HEK293 (cell line): ENCODE data around the gene ZCCHC14.

ENCODE experiments used
- CTCF ChIA-PET: fragments of 350-600 bp; formaldehyde crosslinking; extraction: SDS; loops from one replicate; lab custom pipeline; 2021; ENCODE audit warnings: antibody characterized with exemption; lab: Yijun Ruan, JAX
- POLR2A ChIA-PET: fragments of 300-600 bp; formaldehyde crosslinking; extraction: SDS; loops from one replicate; lab custom pipeline; 2020; ENCODE audit warnings: antibody characterized with exemption, inconsistent platforms; lab: Yijun Ruan, JAX
- H3K27ac ChIP-seq: fragments of 200-500 bp; sonication (Bioruptor generic); 2 replicates; pipeline ENCODE4 v1.5.1; 2014; ENCODE audit warnings: low read depth, low read length, control low read depth, inconsistent platforms; ENCODE audit errors: extremely low read depth
- H3K36me3 ChIP-seq, 2 experiments: fragments of 200-500 bp in 1 of 2; sonication (Bioruptor generic) in 1 of 2; 1 replicate in 1 of 2; 2 replicates in 1 of 2; pipeline ENCODE4 v1.5.1; 2014 to 2017; ENCODE audit warnings: inconsistent platforms in 2 of 2, low read length in 2 of 2; ENCODE audit not compliant: control insufficient read depth in 2 of 2, insufficient read depth in 1 of 2
- H3K4me1 ChIP-seq: fragments of 200-500 bp; sonication (Bioruptor generic); 2 replicates; pipeline ENCODE4 v1.5.1; 2014; ENCODE audit warnings: mild to moderate bottlenecking, low read length, inconsistent platforms; ENCODE audit not compliant: control insufficient read depth, insufficient read depth
- H3K4me3 ChIP-seq: 2 replicates; pipeline ENCODE4 v1.5.1; 2011; ENCODE audit warnings: low read depth, mild to moderate bottlenecking, control low read depth, low read length, moderate library complexity
- H3K9me3 ChIP-seq: fragments of 200-500 bp; sonication (Bioruptor generic); 2 replicates; pipeline ENCODE4 v1.5.1; 2014; ENCODE audit warnings: low read depth, low read length, inconsistent platforms; ENCODE audit not compliant: control insufficient read depth, insufficient read depth
- KLF10 ChIP-seq: fragments of 450-650 bp; IDR thresholded peaks from 2 replicates; pipeline ENCODE4 v1.5.1; 2018; ENCODE audit warnings: missing biosample characterization, mild to moderate bottlenecking, missing genetic modification characterization
- TCF7L2 ChIP-seq: IDR thresholded peaks from 2 replicates; pipeline ENCODE4 v1.6.1; 2011; ENCODE audit warnings: low read depth, mild to moderate bottlenecking, inconsistent platforms, low read length, moderate library complexity, borderline replicate concordance
- ZNF274 ChIP-seq, 2 experiments: fragments of 200-500 bp in 1 of 2; fragments of 450-650 bp in 1 of 2; sonication (Bioruptor generic) in 1 of 2; formaldehyde crosslinking in 1 of 2; IDR thresholded peaks; 2 replicates each; pipeline versions ENCODE4 v1.5.1 to v1.6.1; 2014 to 2016; ENCODE audit warnings: borderline replicate concordance in 1 of 2, inconsistent platforms in 1 of 2, low read length in 1 of 2, missing biosample characterization in 1 of 2, missing genetic modification characterization in 1 of 2
- ZNF658 ChIP-seq: fragments of 450-650 bp; formaldehyde crosslinking; IDR thresholded peaks from 2 replicates; pipeline ENCODE4; 2016; ENCODE audit warnings: missing biosample characterization, missing genetic modification characterization
- ZNF670 ChIP-seq: fragments of 450-650 bp; formaldehyde crosslinking; IDR thresholded peaks from 2 replicates; pipeline ENCODE4 v1.5.1; 2016; ENCODE audit warnings: missing biosample characterization, missing genetic modification characterization, low read depth
- TF ChIP-seq, protein P1 (sequence below): fragments of 450-650 bp; formaldehyde crosslinking; IDR thresholded peaks from 2 replicates; pipeline ENCODE4 v1.5.1; 2016; ENCODE audit warnings: missing biosample characterization, missing genetic modification characterization
- TF ChIP-seq, protein P2 (sequence below): fragments of 450-650 bp; formaldehyde crosslinking; IDR thresholded peaks from 2 replicates; pipeline ENCODE4 v1.5.1; 2016; ENCODE audit warnings: missing biosample characterization, missing genetic modification characterization
- TF ChIP-seq, protein P3 (sequence below): fragments of 450-650 bp; formaldehyde crosslinking; IDR thresholded peaks from 2 replicates; pipeline ENCODE4 v1.5.1; 2016; ENCODE audit warnings: missing biosample characterization, missing genetic modification characterization
- TF ChIP-seq, protein P4 (sequence below): fragments of 450-650 bp; formaldehyde crosslinking; optimal IDR thresholded peaks from 2 replicates; pipeline ENCODE3; 2016; ENCODE audit warnings: missing biosample characterization, mild to moderate bottlenecking, missing genetic modification characterization
- TF ChIP-seq, protein P5 (sequence below): fragments of 450-650 bp; formaldehyde crosslinking; IDR thresholded peaks from 2 replicates; pipeline ENCODE4 v1.5.1; 2016; ENCODE audit warnings: missing biosample characterization, missing genetic modification characterization
- TF ChIP-seq, protein P6 (sequence below): fragments of 450-650 bp; formaldehyde crosslinking; IDR thresholded peaks from 2 replicates; pipeline ENCODE4 v1.5.1; 2017; ENCODE audit warnings: missing biosample characterization, missing genetic modification characterization
- TF ChIP-seq, protein P7 (sequence below): fragments of 450-650 bp; formaldehyde crosslinking; IDR thresholded peaks from 2 replicates; pipeline ENCODE4 v1.5.1; 2016; ENCODE audit warnings: missing biosample characterization, missing genetic modification characterization
- TF ChIP-seq, protein P8 (sequence below): fragments of 450-650 bp; formaldehyde crosslinking; IDR thresholded peaks from 2 replicates; pipeline ENCODE4 v1.5.1; 2016; ENCODE audit warnings: missing biosample characterization, missing genetic modification characterization, borderline replicate concordance

Gene ZCCHC14

DNA sequence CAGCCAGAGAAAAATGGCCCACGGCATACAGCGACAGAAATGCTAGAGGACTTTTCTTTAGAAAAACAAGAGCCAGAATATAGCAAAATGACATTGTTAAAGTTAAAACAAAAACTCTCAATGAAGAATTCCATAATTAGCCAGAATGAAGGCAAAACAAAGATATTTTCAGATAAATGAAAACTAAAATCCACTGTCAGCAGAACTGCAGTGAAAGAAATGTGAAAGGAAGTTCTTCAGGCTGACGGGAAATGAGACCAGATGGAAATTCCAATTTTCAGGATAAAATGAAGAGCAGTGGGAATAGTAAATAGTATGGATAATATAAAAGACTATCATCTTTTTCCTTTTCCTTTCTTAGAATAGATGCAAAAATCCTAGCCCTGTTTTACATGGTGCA lies 38.4 kb downstream of the ZCCHC14 start (continued):
- TF ChIP-seq, protein P1, sequence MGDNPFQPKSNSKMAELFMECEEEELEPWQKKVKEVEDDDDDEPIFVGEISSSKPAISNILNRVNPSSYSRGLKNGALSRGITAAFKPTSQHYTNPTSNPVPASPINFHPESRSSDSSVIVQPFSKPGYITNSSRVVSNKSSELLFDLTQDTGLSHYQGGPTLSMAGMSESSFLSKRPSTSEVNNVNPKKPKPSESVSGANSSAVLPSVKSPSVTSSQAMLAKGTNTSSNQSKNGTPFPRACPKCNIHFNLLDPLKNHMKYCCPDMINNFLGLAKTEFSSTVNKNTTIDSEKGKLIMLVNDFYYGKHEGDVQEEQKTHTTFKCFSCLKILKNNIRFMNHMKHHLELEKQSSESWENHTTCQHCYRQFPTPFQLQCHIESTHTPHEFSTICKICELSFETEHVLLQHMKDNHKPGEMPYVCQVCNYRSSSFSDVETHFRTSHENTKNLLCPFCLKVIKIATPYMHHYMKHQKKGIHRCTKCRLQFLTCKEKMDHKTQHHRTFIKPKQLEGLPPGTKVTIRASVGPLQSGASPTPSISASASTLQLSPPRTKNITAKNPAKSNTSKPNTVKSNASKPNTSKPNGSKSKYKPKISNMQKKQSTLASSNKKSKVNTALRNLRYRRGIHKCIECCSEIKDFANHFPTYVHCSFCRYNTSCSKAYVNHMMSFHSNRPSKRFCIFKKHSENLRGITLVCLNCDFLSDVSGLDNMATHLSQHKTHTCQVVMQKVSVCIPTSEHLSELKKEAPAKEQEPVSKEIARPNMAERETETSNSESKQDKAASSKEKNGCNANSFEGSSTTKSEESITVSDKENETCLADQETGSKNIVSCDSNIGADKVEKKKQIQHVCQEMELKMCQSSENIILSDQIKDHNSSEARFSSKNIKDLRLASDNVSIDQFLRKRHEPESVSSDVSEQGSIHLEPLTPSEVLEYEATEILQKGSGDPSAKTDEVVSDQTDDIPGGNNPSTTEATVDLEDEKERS (tag by site-specific recombination): no peak

DNA sequence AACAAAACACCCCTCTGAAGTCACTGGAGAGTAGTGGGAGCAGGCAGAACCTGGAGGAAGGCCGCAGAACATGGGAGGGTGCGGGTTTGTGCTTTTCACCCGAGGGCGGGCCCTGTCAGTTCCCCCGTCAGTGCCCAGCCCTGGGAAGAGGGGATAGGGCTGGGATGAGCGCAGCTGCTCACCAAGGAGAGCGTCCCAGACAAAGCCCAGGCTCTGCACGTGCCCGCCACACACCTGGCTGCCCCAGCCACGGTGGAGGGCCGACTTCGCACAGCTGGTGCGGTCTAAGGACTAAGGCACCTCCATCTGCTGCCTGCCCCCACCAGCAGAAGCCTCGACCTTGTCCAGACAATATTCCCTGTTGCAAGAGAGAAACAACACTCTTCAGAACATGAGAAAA lies 39.5 kb downstream of the ZCCHC14 start:
- Histone ChIP-seq H3K4me3 (no peak overlapping the region), H3K4me1 (peaks cover 6% of the 10 kb centered on the region), H3K36me3 (peaks cover 20 to 65% of the 10 kb centered on the region in 2 experiments; a peak in 2 of 3 replicates), H3K27ac (no peak overlapping the region), H3K9me3 (no peaks in the 10 kb centered on the region)
- POLR2A ChIA-PET: no interaction called here
- CTCF ChIA-PET: interaction anchor here (0.9 to 1.5 kb wide), 3 partner anchors 9 to 183 kb away, joined by 3 to 7 read pairs (median 3); no protein-coding TSS in a partner anchor
- TF ChIP-seq, protein P1 (tag by site-specific recombination): no peak
- no peak for TF ChIP-seq ZNF670 (tag by site-specific recombination)
- no peak for TF ChIP-seq ZNF274 (IDR thresholded peaks at IDR 0.05; ENCODE audit: low read length)
- TF ChIP-seq ZNF274 (tag by site-specific recombination; IDR thresholded peaks at IDR 0.05; ENCODE audit: borderline replicate concordance): no peak
- TF ChIP-seq, protein P2, sequence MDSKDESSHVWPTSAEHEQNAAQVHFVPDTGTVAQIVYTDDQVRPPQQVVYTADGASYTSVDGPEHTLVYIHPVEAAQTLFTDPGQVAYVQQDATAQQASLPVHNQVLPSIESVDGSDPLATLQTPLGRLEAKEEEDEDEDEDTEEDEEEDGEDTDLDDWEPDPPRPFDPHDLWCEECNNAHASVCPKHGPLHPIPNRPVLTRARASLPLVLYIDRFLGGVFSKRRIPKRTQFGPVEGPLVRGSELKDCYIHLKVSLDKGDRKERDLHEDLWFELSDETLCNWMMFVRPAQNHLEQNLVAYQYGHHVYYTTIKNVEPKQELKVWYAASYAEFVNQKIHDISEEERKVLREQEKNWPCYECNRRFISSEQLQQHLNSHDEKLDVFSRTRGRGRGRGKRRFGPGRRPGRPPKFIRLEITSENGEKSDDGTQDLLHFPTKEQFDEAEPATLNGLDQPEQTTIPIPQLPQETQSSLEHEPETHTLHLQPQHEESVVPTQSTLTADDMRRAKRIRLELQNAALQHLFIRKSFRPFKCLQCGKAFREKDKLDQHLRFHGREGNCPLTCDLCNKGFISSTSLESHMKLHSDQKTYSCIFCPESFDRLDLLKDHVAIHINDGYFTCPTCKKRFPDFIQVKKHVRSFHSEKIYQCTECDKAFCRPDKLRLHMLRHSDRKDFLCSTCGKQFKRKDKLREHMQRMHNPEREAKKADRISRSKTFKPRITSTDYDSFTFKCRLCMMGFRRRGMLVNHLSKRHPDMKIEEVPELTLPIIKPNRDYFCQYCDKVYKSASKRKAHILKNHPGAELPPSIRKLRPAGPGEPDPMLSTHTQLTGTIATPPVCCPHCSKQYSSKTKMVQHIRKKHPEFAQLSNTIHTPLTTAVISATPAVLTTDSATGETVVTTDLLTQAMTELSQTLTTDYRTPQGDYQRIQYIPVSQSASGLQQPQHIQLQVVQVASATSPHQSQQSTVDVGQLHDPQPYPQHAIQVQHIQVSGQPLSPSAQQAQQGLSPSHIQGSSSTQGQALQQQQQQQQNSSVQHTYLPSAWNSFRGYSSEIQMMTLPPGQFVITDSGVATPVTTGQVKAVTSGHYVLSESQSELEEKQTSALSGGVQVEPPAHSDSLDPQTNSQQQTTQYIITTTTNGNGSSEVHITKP (tag by site-specific recombination): no peak
- TF ChIP-seq TCF7L2: no peak
- TF ChIP-seq, protein P3, sequence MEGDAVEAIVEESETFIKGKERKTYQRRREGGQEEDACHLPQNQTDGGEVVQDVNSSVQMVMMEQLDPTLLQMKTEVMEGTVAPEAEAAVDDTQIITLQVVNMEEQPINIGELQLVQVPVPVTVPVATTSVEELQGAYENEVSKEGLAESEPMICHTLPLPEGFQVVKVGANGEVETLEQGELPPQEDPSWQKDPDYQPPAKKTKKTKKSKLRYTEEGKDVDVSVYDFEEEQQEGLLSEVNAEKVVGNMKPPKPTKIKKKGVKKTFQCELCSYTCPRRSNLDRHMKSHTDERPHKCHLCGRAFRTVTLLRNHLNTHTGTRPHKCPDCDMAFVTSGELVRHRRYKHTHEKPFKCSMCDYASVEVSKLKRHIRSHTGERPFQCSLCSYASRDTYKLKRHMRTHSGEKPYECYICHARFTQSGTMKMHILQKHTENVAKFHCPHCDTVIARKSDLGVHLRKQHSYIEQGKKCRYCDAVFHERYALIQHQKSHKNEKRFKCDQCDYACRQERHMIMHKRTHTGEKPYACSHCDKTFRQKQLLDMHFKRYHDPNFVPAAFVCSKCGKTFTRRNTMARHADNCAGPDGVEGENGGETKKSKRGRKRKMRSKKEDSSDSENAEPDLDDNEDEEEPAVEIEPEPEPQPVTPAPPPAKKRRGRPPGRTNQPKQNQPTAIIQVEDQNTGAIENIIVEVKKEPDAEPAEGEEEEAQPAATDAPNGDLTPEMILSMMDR (tag by site-specific recombination): no peak
- TF ChIP-seq, protein P4, sequence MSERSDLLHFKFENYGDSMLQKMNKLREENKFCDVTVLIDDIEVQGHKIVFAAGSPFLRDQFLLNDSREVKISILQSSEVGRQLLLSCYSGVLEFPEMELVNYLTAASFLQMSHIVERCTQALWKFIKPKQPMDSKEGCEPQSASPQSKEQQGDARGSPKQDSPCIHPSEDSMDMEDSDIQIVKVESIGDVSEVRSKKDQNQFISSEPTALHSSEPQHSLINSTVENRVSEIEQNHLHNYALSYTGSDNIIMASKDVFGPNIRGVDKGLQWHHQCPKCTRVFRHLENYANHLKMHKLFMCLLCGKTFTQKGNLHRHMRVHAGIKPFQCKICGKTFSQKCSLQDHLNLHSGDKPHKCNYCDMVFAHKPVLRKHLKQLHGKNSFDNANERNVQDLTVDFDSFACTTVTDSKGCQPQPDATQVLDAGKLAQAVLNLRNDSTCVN (tag by site-specific recombination): no peak
- TF ChIP-seq, protein P5, sequence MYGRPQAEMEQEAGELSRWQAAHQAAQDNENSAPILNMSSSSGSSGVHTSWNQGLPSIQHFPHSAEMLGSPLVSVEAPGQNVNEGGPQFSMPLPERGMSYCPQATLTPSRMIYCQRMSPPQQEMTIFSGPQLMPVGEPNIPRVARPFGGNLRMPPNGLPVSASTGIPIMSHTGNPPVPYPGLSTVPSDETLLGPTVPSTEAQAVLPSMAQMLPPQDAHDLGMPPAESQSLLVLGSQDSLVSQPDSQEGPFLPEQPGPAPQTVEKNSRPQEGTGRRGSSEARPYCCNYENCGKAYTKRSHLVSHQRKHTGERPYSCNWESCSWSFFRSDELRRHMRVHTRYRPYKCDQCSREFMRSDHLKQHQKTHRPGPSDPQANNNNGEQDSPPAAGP (tag by site-specific recombination): no peak
- TF ChIP-seq KLF10 (tag by site-specific recombination): no peak
- TF ChIP-seq, protein P6, sequence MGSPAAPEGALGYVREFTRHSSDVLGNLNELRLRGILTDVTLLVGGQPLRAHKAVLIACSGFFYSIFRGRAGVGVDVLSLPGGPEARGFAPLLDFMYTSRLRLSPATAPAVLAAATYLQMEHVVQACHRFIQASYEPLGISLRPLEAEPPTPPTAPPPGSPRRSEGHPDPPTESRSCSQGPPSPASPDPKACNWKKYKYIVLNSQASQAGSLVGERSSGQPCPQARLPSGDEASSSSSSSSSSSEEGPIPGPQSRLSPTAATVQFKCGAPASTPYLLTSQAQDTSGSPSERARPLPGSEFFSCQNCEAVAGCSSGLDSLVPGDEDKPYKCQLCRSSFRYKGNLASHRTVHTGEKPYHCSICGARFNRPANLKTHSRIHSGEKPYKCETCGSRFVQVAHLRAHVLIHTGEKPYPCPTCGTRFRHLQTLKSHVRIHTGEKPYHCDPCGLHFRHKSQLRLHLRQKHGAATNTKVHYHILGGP (tag by site-specific recombination): no peak
- TF ChIP-seq, protein P7, sequence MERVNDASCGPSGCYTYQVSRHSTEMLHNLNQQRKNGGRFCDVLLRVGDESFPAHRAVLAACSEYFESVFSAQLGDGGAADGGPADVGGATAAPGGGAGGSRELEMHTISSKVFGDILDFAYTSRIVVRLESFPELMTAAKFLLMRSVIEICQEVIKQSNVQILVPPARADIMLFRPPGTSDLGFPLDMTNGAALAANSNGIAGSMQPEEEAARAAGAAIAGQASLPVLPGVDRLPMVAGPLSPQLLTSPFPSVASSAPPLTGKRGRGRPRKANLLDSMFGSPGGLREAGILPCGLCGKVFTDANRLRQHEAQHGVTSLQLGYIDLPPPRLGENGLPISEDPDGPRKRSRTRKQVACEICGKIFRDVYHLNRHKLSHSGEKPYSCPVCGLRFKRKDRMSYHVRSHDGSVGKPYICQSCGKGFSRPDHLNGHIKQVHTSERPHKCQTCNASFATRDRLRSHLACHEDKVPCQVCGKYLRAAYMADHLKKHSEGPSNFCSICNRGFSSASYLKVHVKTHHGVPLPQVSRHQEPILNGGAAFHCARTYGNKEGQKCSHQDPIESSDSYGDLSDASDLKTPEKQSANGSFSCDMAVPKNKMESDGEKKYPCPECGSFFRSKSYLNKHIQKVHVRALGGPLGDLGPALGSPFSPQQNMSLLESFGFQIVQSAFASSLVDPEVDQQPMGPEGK (tag by site-specific recombination): no peak
- TF ChIP-seq ZNF658 (tag by site-specific recombination): no peak
- TF ChIP-seq, protein P8, sequence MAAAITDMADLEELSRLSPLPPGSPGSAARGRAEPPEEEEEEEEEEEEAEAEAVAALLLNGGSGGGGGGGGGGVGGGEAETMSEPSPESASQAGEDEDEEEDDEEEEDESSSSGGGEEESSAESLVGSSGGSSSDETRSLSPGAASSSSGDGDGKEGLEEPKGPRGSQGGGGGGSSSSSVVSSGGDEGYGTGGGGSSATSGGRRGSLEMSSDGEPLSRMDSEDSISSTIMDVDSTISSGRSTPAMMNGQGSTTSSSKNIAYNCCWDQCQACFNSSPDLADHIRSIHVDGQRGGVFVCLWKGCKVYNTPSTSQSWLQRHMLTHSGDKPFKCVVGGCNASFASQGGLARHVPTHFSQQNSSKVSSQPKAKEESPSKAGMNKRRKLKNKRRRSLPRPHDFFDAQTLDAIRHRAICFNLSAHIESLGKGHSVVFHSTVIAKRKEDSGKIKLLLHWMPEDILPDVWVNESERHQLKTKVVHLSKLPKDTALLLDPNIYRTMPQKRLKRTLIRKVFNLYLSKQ (tag by site-specific recombination): no peak
